ENCODE results near the gene COX6B2.

Gene COX6B2

DNA sequence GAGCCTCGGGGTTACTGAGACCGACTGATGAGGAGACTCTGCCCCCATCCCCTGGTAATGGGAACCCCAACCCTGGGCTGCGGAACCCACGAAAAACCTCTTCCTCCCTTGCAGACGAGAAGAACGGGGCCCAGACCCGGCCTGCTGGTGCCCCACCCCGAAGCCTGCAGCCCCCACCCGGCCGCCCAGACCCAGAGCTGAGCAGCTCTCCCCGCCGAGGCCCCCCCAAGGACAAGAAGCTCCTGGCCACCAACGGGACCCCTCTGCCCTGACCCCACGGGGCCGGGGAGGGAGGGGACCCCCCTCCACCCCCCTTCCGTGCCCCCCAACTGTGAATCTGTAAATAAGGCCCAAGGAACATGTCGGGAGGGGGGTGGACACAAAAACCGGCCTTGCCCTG is 42.7 kb downstream of the COX6B2 start:
- no peak for DNase-seq
- ATAC-seq = no peak

GRCh38 chr19:55311397-55311796 is 43.1 kb downstream of the COX6B2 start:
- ATAC-seq = no peak
- no peak for DNase-seq

DNA sequence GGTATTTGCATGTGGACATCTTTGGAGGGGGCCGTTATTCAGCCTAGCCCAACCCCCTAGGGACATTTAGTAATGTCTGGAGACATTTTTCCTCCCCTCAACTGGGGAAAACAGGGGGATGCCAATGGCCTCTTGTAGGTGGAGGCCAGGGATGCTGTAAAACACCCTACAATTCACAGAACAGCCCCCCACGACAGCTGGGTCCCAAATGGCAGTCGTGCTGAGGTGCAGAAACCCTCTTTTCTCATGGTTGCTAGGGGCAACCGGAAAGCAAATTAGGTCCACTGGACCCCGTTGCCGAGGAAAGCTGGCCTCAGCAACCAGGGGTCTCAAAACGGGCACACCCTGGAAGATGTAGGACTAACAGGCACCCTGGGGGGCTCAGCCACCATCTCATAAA is 44.0 kb downstream of the COX6B2 start:
- ATAC-seq (no peak), DNase-seq (no peak)

DNA sequence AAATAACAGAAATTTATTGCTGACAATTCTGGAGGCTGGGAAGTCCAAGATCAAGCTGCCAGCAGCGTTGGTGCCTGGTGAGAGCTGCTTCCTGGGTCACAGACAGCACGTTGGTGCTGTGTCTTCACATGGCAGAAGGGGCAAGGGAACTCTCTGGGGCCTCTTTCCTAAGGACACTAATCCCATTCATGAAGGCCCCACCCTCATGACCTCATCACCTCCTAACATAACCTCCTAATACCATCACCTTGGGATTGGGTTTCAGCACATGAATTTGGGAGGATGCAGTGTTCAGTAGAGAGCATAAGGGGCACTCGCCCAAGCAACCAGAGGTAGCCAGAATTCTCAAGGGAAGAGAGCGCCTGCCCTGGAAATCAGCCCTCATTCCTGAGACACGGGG is 45.1 kb downstream of the COX6B2 start:
- DNase-seq = no peak
- ATAC-seq = no peak

DNA sequence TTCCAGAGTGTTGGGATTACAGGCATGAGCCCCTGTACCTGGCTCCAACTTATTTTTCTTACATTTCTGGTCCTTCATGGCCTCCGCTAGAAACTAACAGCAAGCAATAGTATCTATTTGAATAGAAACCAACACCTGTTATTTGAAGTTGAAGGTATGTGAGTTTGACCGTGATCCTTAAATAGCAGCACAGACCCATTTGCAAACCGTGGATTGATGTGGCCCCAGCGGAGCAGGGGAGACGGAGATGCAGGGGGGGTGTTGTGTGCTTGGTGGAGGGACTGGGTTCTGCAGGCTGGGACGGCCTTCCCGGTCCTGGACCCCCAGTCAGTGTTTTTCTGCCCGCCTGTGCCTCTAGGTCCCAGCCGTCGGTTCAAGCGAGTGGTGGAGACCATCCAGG is 46.2 kb downstream of the COX6B2 start:
- no peak for ATAC-seq
- DNase-seq = no peak

DNA sequence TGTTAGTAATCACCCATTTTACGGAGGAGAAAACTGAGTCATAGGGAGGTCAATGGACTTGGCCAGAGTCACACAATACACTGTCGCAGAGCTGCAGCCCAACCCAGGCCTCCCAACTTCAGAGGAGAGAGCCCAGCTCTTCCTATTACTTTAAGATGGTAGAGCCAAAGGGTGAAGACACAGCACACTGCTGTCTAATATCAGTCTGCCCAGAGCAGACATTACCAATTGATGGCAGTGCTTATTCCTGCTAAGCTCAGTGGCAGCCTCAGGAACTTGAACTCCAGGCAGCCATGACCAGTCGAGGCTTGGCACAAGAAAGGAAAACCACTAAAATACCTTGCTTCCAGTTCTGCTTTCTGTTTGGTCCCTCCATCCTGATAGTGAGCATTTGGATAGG is 47.8 kb downstream of the COX6B2 start:
- no peak for ATAC-seq
- no peak for DNase-seq

DNA sequence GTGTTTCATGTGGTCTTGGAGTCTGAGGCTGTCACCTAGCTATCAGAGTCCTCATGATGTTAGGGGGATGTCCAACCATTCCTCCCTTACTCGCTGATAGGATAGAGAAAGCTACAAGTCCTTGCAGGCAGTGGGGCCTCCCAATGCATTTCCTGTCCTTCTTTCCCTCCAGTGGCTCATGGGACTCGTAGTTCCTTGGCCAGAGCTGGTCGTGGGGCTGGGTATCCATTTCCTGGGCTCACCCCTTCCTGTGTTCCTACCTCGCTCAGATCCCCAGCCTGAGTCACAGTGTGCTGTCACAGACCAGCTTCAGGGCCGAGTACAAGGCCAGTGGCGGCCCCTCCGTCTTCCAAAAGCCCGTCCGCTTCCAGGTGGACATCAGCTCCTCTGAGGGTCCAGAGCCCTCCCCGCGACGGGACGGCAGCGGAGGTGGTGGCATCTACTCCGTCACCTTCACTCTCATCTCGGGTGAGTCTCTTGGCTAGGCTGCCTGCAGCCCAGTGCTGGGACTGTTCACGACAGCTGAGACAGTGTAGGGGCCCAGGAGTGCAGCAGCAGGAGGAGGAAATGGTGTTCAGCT is 48.4 kb downstream of the COX6B2 start:
- no peak for DNase-seq
- ATAC-seq = no peak

DNA sequence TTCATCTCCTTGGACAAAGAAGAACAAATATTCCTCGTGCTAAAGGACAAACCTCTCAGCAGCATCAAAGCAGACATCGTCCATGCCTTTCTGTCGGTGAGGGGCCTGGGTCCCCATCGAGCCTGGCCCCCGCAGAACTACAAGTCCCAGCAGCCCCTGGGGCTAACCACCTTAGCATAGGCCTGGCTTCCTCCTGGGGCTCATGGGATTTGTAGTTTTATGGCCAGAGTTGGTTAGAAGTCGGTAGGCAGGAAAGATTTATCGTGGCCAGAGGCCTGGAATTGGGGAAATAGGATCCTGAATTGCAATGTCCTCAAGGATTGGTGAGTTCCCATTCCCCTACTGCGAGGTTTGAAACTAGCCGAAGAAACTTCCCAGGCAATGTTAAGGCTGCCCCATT is 49.0 kb downstream of the COX6B2 start:
- DNase-seq (peak; percentile 54), ATAC-seq (peak; percentile 55)

- DNase-seq = no peak
- ATAC-seq = no peak
Measured at GRCh38 chr19:55304980-55305379, 49.5 kb downstream of the COX6B2 start.

GRCh38 chr19:55304279-55304978 is 50.1 kb downstream of the COX6B2 start:
- ATAC-seq = peak; percentile 42

DNA sequence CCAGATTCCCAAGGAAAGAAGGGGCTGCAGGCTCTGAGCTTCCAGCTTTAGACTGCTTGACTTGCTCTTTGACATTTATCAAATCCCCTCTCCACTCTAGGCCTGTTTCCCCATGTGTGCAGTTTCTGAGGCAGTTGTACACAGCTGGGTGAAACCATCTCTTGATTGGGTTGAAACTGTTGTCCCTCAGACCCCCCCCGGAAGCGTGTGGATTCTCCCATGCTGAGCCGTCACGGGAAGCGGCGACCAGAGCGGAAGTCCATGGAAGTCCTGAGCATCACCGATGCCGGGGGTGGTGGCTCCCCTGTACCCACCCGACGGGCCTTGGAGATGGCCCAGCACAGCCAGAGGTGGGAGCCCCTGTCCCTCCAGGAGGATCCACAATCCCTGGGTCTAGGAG is 51.0 kb downstream of the COX6B2 start:
- ATAC-seq (no peak), DNase-seq (no peak)

More at GRCh38 chr19:55304279-55304978, 50.1 kb downstream of the COX6B2 start:
- peak; percentile 29 for DNase-seq

- no peak for ATAC-seq
- no peak for DNase-seq
Measured at GRCh38 chr19:55302318-55302703, 52.2 kb downstream of the COX6B2 start.

DNA sequence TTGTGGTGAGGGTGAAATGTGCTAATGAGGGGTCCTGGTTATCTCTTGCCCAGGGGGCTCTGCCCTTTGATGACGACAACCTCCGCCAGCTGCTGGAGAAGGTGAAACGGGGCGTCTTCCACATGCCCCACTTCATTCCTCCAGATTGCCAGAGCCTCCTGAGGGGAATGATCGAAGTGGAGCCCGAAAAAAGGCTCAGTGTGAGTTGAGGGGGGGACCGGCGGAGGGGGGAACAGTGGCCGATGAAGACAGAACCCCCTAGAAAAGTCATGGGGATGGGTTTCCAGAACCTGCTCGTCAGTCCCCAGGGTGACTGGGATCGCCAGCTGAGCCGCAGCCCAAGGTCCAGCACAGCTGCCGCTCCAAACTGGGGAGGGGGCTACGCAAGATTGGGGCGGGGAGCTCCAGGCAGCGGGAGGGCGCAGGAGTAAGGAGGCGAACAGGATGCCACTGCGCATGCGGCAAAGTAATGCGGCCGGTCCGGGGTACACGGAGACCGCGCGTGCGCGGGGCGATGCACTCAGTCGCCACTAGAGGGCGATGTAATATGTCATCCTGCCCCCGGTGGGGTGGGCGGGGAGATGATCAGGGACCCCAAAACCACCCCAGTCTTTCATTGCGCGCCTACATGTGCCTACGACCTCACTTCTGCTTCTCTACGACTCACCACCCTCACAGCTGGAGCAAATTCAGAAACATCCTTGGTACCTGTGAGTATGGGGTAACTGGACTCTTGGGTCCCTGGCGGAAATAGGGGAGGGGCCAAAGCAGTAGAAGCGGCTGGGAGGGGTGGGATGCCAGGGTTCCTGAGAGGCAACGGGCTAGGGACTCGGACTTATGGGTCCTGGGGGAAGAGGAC is 52.8 kb downstream of the COX6B2 start:
- peak; percentile 98 for DNase-seq
- ATAC-seq = peak; percentile 93

- ATAC-seq = no peak
- DNase-seq = no peak
Measured at GRCh38 chr19:55300886-55301458, 53.5 kb downstream of the COX6B2 start.

DNA sequence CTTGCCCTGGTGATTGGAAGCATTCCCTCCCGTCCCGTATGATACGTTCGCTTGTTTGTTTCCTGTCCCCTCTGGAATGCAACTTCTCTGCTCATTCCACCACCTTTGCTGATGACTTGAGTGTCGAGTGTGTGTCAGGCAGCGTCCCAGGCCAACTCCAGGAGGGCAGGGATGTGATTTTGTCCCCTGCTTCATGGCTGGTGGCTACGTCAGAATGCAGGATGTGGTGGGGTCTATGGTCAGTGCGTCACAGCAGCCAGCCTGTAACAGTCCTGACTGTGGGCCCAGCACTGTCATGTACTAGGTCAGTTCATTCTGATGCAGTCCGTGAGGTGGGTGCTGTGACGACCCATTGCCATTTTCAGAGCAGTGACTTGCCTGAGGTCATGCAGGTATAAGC is 54.5 kb downstream of the COX6B2 start:
- ATAC-seq = no peak
- DNase-seq = no peak
